OCI-LY7 (cell line): ENCODE data around the gene ECD. TPM values are rescaled to one million over a fixed set of nuclear protein-coding genes. Genes with fewer than 3 reads are reported as not detected.
"Not testable (repeated sequence)": the region's sequence is repeated elsewhere in the genome, so short reads cannot be mapped to it uniquely, and the experiment has no call there.

Source experiments
- BruUV-seq: library from RNA; stranded (reverse); fragments of 400-500 nt; replicated peaks from 2 replicates; lab custom pipeline; 2021; lab: Mats Ljungman, UMichigan
- CTCF ChIA-PET: fragments of 300-600 bp; sonication (Branson Sonifier 250); formaldehyde crosslinking; loops from one replicate; lab custom pipeline; 2022; ENCODE audit warnings: antibody characterized with exemption; ENCODE audit not compliant: unreplicated experiment; lab: Charles Lee
- POLR2A ChIA-PET: fragments of 300-600 bp; sonication (Branson Sonifier 250); formaldehyde crosslinking; loops from one replicate; lab custom pipeline; 2022; ENCODE audit warnings: antibody characterized with exemption; lab: Charles Lee
- DNase-seq: peaks from one replicate; pipeline ENCODE4 v3.0.0-alpha.2; 2015; ENCODE audit warnings: low spot score
- H2AFZ ChIP-seq: fragments of 200-600 bp; sonication (generic), shearing (Covaris generic); 2 replicates; pipeline ENCODE4 v1.6.1; 2014; ENCODE audit warnings: mild to moderate bottlenecking, antibody characterized with exemption, low read length, moderate library complexity
- H3K27ac ChIP-seq: fragments of 200-600 bp; sonication (generic); 2 replicates; pipeline ENCODE4 v1.5.1; 2014; ENCODE audit warnings: mixed run types, low read depth, mild to moderate bottlenecking, moderate library complexity, low read length, inconsistent platforms; ENCODE audit not compliant: poor library complexity, severe bottlenecking
- H3K36me3 ChIP-seq: fragments of 200-600 bp; sonication (generic); 2 replicates; pipeline ENCODE4 v1.6.1; 2014; ENCODE audit warnings: mild to moderate bottlenecking, antibody characterized with exemption, low read length, moderate library complexity, mixed read lengths; ENCODE audit not compliant: insufficient read depth
- H3K4me1 ChIP-seq: fragments of 200-600 bp; sonication (generic); 2 replicates; pipeline ENCODE4 v1.5.1; 2014; ENCODE audit warnings: mild to moderate bottlenecking, low read length; ENCODE audit not compliant: insufficient read depth, poor library complexity, severe bottlenecking
- H3K4me2 ChIP-seq: fragments of 200-600 bp; sonication (generic); 2 replicates; pipeline ENCODE4 v1.6.1; 2014; ENCODE audit warnings: mild to moderate bottlenecking, low read length
- H3K4me3 ChIP-seq: fragments of 200-600 bp; sonication (generic); 2 replicates; pipeline ENCODE4 v1.5.1; 2014; ENCODE audit warnings: mild to moderate bottlenecking, low read depth, low read length; ENCODE audit not compliant: poor library complexity, severe bottlenecking
- H3K79me2 ChIP-seq: fragments of 200-600 bp; sonication (generic); 2 replicates; pipeline ENCODE4 v1.6.1; 2016; ENCODE audit warnings: low read depth, mild to moderate bottlenecking, low read length, moderate library complexity, mixed read lengths; ENCODE audit not compliant: insufficient read depth
- H3K9me2 ChIP-seq: fragments of 200-600 bp; sonication (generic); 2 replicates; pipeline ENCODE4 v1.6.1; 2016; ENCODE audit warnings: mild to moderate bottlenecking, low read length, mixed read lengths; ENCODE audit not compliant: insufficient read depth
- H3K9me3 ChIP-seq: fragments of 200-600 bp; sonication (generic); 2 replicates; pipeline ENCODE4 v1.6.1; 2014; ENCODE audit warnings: mild to moderate bottlenecking, mixed run types, low read length, mixed read lengths
- H4K20me1 ChIP-seq: fragments of 200-600 bp; sonication (generic); 2 replicates; pipeline ENCODE4 v1.6.1; 2014; ENCODE audit warnings: mild to moderate bottlenecking, antibody characterized with exemption, low read length, moderate library complexity, mixed read lengths; ENCODE audit not compliant: insufficient read depth
- EZH2phosphoT487 ChIP-seq: fragments of 200-600 bp; sonication (generic); IDR thresholded peaks from 2 replicates; pipeline ENCODE4 v1.6.1; 2018; ENCODE audit warnings: low read depth, borderline replicate concordance, mild to moderate bottlenecking, mixed run types, antibody characterized with exemption, low read length, moderate library complexity, mixed read lengths
- intact Hi-C: fragments of 100-400 bp; cut with micrococcal nuclease; formaldehyde crosslinking; loops from one replicate; pipeline ENCODE4 v1.10.0; 2022; ENCODE audit not compliant: unreplicated experiment
- total RNA-seq, 2 experiments: library from RNA; depleted of rRNA in 1 of 2; stranded (reverse); fragments of >200 nt in 1 of 2; shearing (Covaris generic) in 1 of 2; gene quantifications; 2 replicates each; pipeline ENCODE4 v1.2.3, GENCODE V29; 2014 to 2022
- TF ChIP-seq, protein P1 (sequence below): fragments of 200-600 bp; sonication (generic); conservative IDR thresholded peaks from 2 replicates; pipeline ENCODE4 v1.5.1; 2014; ENCODE audit warnings: mild to moderate bottlenecking, antibody characterized with exemption, low read length, moderate library complexity, mixed read lengths

The ECD gene
- total RNA-seq, 2 experiments from 2014 or later: 24.6 to 26.0 TPM

DNA sequence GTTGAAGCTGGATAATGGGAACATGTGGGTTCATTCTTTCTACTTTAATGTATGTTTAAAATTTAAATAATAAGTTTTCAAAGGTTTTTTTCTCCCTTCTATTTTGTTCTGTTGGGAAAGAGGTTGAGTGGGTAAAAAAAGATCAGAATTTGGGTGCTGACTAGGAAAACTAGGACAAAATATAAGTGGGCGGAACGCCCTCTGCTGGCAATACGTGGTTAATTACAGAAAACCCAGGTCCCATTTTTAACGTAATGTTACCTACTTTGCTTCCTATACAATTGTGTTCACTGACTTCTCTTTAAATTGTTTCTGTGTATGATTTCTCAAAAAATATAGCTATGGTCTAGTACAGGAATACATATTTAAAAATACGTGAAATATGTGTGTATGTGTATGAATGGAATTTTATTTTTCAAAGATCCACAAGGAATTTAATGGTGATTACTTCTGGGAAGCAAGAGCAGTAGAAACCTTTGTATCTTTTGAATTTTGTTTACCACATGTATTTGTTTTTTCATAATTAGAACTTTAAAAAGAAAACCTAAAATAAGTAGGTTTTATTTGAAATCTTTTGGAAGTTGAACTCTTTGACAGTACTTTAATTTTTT lies 8.7 kb downstream of the ECD start:
- TF ChIP-seq, protein P1, sequence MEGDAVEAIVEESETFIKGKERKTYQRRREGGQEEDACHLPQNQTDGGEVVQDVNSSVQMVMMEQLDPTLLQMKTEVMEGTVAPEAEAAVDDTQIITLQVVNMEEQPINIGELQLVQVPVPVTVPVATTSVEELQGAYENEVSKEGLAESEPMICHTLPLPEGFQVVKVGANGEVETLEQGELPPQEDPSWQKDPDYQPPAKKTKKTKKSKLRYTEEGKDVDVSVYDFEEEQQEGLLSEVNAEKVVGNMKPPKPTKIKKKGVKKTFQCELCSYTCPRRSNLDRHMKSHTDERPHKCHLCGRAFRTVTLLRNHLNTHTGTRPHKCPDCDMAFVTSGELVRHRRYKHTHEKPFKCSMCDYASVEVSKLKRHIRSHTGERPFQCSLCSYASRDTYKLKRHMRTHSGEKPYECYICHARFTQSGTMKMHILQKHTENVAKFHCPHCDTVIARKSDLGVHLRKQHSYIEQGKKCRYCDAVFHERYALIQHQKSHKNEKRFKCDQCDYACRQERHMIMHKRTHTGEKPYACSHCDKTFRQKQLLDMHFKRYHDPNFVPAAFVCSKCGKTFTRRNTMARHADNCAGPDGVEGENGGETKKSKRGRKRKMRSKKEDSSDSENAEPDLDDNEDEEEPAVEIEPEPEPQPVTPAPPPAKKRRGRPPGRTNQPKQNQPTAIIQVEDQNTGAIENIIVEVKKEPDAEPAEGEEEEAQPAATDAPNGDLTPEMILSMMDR: peak; percentile 96
- no peak for TF ChIP-seq EZH2phosphoT487
- BruUV-seq: TSS peak; percentile 39
- POLR2A ChIA-PET: interaction anchor here (1.6 kb wide), 1 partner anchor 64 kb away, joined by 7 read pairs; no protein-coding TSS in a partner anchor
- H3K9me2 ChIP-seq: no peaks in the 10 kb centered on the region
- intact Hi-C loops: loop anchor here (2.0 kb wide), 1 partner anchor 62 kb away; the partner anchor contains the start of gene P4HA1
- H3K27ac ChIP-seq: no peak overlapping the region
- H3K36me3 ChIP-seq: peaks cover 74% of the 10 kb centered on the region
- H3K9me3 ChIP-seq: 0 out of 2 replicates have a peak, but pooled peaks cover 6% of the 10 kb centered on the region
- peaks cover 51% of the 10 kb centered on the region for H3K79me2 ChIP-seq
- no peak overlapping the region for H2AFZ ChIP-seq
- H3K4me1 ChIP-seq: no peaks in the 10 kb centered on the region
- H3K4me2 ChIP-seq: no peak overlapping the region
- CTCF ChIA-PET: interaction anchor here (0.6 kb wide), 1 partner anchor 62 kb away, joined by 3 read pairs; the partner anchor contains the start of gene P4HA1
- H3K4me3 ChIP-seq: no peak overlapping the region
- H4K20me1 ChIP-seq: no peaks in the 10 kb centered on the region
- peak; percentile 64 for DNase-seq

DNA sequence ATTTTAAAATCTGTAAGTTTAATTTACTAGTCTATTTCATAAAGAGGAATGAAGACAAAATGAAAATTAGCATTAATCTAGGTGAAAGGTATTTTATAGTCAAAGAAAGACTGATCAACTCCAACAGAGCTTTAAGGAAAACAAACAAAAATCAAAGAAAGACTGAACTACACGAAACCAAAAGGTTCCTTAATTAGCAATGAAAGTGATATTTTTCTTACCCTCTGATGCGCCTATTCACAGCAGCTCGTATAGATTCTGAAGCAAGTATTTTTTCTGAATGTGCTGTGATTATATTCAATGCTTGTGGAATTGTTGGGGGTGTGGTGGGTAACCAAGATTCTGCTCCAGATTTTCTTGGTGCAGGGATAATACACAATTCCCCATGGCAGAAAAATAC lies 11.8 kb downstream of the ECD start:
- no peak overlapping the region for H2AFZ ChIP-seq
- no peak overlapping the region for H3K4me2 ChIP-seq
- no peak overlapping the region for H3K4me3 ChIP-seq
- TF ChIP-seq EZH2phosphoT487: no peak
- TF ChIP-seq, protein P1: no peak
- no peak for DNase-seq
- intact Hi-C loops: no loop called here
- peaks cover 74% of the 10 kb centered on the region for H3K36me3 ChIP-seq
- no peaks in the 10 kb centered on the region for H3K4me1 ChIP-seq
- H3K27ac ChIP-seq: no peak overlapping the region
- H3K9me3 ChIP-seq: peaks cover 6% of the 10 kb centered on the region; the same call in 1 of the 2 replicates
- POLR2A ChIA-PET: interaction anchor here (0.6 to 1.0 kb wide), 2 partner anchors 13 to 859 kb away, joined by 3 to 7 read pairs; no protein-coding TSS in a partner anchor
- no TSS peak for BruUV-seq
- peaks cover 21% of the 10 kb centered on the region for H3K79me2 ChIP-seq
- CTCF ChIA-PET: no interaction called here
- no peaks in the 10 kb centered on the region for H3K9me2 ChIP-seq
- no peaks in the 10 kb centered on the region for H4K20me1 ChIP-seq

DNA sequence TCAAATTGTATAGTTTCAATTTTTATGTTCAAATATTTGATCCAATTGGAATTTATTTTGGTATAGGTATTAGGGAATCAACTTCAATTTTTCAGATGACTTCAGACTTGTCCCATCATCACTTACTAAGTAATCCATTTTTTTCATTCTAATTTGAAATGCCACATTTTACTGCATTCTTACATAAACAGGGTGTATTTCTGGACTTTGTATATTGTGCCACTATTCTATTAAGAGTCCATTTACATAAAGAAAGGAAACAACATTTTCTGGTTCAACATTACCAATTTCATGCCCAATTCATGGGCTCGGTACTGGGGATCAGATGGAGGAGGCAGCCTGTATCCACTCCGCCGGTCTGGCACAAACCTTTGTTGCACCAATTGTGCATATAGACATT lies 15.8 kb downstream of the ECD start:
- H3K4me2 ChIP-seq: no peak overlapping the region
- TF ChIP-seq EZH2phosphoT487: no peak
- TF ChIP-seq, protein P1: no peak
- intact Hi-C loops: no loop called here
- H3K27ac ChIP-seq: no peak overlapping the region
- no peak for DNase-seq
- H3K9me2 ChIP-seq: no peaks in the 10 kb centered on the region
- H4K20me1 ChIP-seq: no peaks in the 10 kb centered on the region
- H3K36me3 ChIP-seq: peaks cover 75% of the 10 kb centered on the region
- H3K79me2 ChIP-seq: no peaks in the 10 kb centered on the region; the same call in 1 of the 2 replicates
- H3K4me1 ChIP-seq: no peaks in the 10 kb centered on the region
- H2AFZ ChIP-seq: no peak overlapping the region
- no peak overlapping the region for H3K4me3 ChIP-seq
- peaks cover 6% of the 10 kb centered on the region; the same call in 1 of the 2 replicates for H3K9me3 ChIP-seq
- CTCF ChIA-PET: no interaction called here
- POLR2A ChIA-PET: interaction anchor here (0.6 to 1.5 kb wide), 2 partner anchors 18 to 82 kb away, joined by 3 to 4 read pairs; no protein-coding TSS in a partner anchor
- BruUV-seq: TSS peak; percentile 21

DNA sequence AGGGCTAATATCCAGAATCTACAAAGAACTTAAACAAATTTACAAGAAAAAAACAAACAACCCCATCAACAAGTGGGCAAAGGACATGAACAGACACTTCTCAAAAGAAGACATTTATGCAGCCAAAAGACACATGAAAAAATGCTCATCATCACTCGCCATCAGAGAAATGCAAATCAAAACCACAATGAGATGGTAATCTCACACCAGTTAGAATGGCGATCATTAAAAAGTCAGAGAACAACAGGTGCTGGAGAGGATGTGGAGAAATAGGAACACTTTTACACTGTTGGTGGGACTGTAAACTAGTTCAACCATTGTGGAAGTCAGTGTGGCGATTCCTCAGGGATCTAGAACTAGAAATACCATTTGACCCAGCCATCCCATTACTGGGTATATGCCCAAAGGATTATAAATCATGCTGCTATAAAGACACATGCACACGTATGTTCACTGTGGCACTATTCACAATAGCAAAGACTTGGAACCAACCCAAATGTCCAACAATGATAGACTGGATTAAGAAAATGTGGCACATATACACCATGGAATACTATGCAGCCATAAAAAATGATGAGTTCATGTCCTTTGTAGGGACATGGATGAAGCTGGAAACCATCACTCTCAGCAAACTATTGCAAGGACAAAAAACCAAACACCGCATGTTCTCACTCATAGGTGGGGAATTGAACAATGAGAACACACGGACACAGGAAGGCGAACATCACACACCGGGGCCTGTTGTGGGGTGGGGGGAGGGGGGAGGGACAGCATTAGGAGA lies 17.0 kb downstream of the ECD start:
- H3K4me3 ChIP-seq, H3K9me2 ChIP-seq, H3K4me2 ChIP-seq, intact Hi-C loops, CTCF ChIA-PET, DNase-seq, H3K27ac ChIP-seq, H4K20me1 ChIP-seq, H2AFZ ChIP-seq, H3K79me2 ChIP-seq, H3K4me1 ChIP-seq, H3K9me3 ChIP-seq, BruUV-seq: not testable (repeated sequence)
- POLR2A ChIA-PET: interaction anchor here (1.5 kb wide), 1 partner anchor 20 kb away, joined by 4 read pairs; no protein-coding TSS in a partner anchor
- H3K36me3 ChIP-seq: peaks cover 73% of the 10 kb centered on the region
